H1 (cell line): ENCODE measurements around the gene KRAS. TPM values are rescaled to one million over a fixed set of nuclear protein-coding genes. Genes with fewer than 3 reads are reported as not detected.

Source experiments
- CTCF ChIA-PET: fragments of 300-600 bp; sonication (Branson Sonifier 250); formaldehyde crosslinking; loops from one replicate; lab custom pipeline; 2021; ENCODE audit not compliant: partially characterized antibody; lab: Charles Lee
- POLR2A ChIA-PET: fragments of 300-600 bp; sonication (Branson Sonifier 250); formaldehyde crosslinking; loops from one replicate; lab custom pipeline; 2021; ENCODE audit warnings: inconsistent platforms; ENCODE audit not compliant: partially characterized antibody; lab: Charles Lee
- DNase-seq, 2 experiments: peaks; one replicate each; pipeline versions ENCODE4 v3.0.0 to v3.0.0-alpha.2; 2010 to 2022; ENCODE audit warnings: low spot score in 2 of 2, low read depth in 1 of 2, mixed read lengths in 1 of 2
- FAIRE-seq: peaks from 2 replicates; lab custom pipeline; 2011; peaks lifted over from hg19 to GRCh38; lab: Jason Lieb, UNC
- H2AFZ ChIP-seq: 2 replicates; pipeline ENCODE4 v1.8.1; 2012; ENCODE audit warnings: low read length, inconsistent platforms
- H2AK5ac ChIP-seq: 2 replicates; pipeline ENCODE4 v1.6.1; 2013; ENCODE audit warnings: low read depth, low read length
- H2BK120ac ChIP-seq: replicated peaks from 2 replicates; pipeline ENCODE3; 2013; ENCODE audit warnings: low read depth, low read length, inconsistent platforms
- H2BK12ac ChIP-seq: 2 replicates; pipeline ENCODE4 v1.6.1; 2013; ENCODE audit warnings: low read depth, low read length
- H2BK15ac ChIP-seq: 2 replicates; pipeline ENCODE4 v1.6.1; 2013; ENCODE audit warnings: low read length
- H2BK20ac ChIP-seq: 2 replicates; pipeline ENCODE4 v1.6.1; 2013; ENCODE audit warnings: low read length
- H2BK5ac ChIP-seq: 2 replicates; pipeline ENCODE4 v1.6.1; 2013; ENCODE audit warnings: low read depth, low read length
- H3K14ac ChIP-seq: 2 replicates; pipeline ENCODE4 v1.6.1; 2013; ENCODE audit warnings: inconsistent platforms; ENCODE audit not compliant: insufficient read length
- H3K18ac ChIP-seq: 2 replicates; pipeline ENCODE4 v1.6.1; 2013; ENCODE audit warnings: low read length; ENCODE audit errors: extremely low read depth
- H3K23ac ChIP-seq: 2 replicates; pipeline ENCODE4 v1.6.1; 2013; ENCODE audit warnings: inconsistent platforms; ENCODE audit not compliant: insufficient read length
- H3K23me2 ChIP-seq: 2 replicates; pipeline ENCODE4 v1.6.1; 2013; ENCODE audit warnings: low read depth, low read length
- H3K27ac ChIP-seq: 2 replicates; pipeline ENCODE4 v1.6.1; 2011; ENCODE audit warnings: low read depth, low read length, inconsistent platforms
- H3K27me3 ChIP-seq, 4 experiments: replicated peaks in 1 of 4; 1 replicate in 1 of 4; 2 replicates in 3 of 4; pipeline versions ENCODE4 v1.6.1 to v1.8.1; 2011 to 2013; ENCODE audit warnings: low read length in 3 of 4, mild to moderate bottlenecking in 3 of 4, inconsistent platforms in 2 of 4, mixed read lengths in 2 of 4, moderate library complexity in 1 of 4; ENCODE audit not compliant: control insufficient read depth in 3 of 4, insufficient read depth in 3 of 4; ENCODE audit errors: extremely low read depth in 1 of 4
- H3K36me3 ChIP-seq, 4 experiments: 2 replicates each; pipeline versions ENCODE4 v1.6.1 to v1.8.1; 2011 to 2013; ENCODE audit warnings: mild to moderate bottlenecking in 4 of 4, low read length in 3 of 4, moderate library complexity in 2 of 4, control low read depth in 1 of 4, inconsistent platforms in 1 of 4; ENCODE audit not compliant: insufficient read depth in 4 of 4, control insufficient read depth in 2 of 4
- H3K4ac ChIP-seq: replicated peaks from 2 replicates; pipeline ENCODE3; 2013; ENCODE audit warnings: low read length, low read depth, mixed read lengths, inconsistent platforms; ENCODE audit not compliant: insufficient read length
- H3K4me1 ChIP-seq, 4 experiments: replicated peaks in 1 of 4; 1 replicate in 1 of 4; 2 replicates in 3 of 4; pipeline versions ENCODE4 v1.6.1 to v1.8.1; 2011 to 2013; ENCODE audit warnings: low read length in 3 of 4, inconsistent platforms in 2 of 4, mixed read lengths in 1 of 4; ENCODE audit not compliant: insufficient read depth in 4 of 4, control insufficient read depth in 3 of 4
- H3K4me2 ChIP-seq, 2 experiments: 2 replicates each; pipeline versions ENCODE4 v1.6.1 to v1.8.1; 2011 to 2013; ENCODE audit warnings: low read depth in 2 of 2, low read length in 2 of 2, control low read depth in 1 of 2, inconsistent platforms in 1 of 2, mild to moderate bottlenecking in 1 of 2; ENCODE audit not compliant: insufficient read depth in 1 of 2
- H3K4me3 ChIP-seq, 4 experiments: fragments of 200-600, 300-600 bp in 1 of 4; sonication (generic), shearing (Covaris generic), sonication (Bioruptor Twin) in 1 of 4; 2 replicates each; pipeline versions ENCODE4 v1.5.1 to v1.8.1; 2011 to 2016; ENCODE audit warnings: low read length in 4 of 4, low read depth in 3 of 4, control low read depth in 2 of 4, inconsistent platforms in 2 of 4, mild to moderate bottlenecking in 2 of 4, mixed read lengths in 1 of 4, moderate library complexity in 1 of 4; ENCODE audit not compliant: insufficient read depth in 2 of 4; ENCODE audit errors: extremely low read depth in 1 of 4
- H3K56ac ChIP-seq: replicated peaks from 2 replicates; pipeline ENCODE3; 2013; ENCODE audit warnings: low read depth, mild to moderate bottlenecking, mixed read lengths, low read length, inconsistent platforms; ENCODE audit not compliant: insufficient read length
- H3K79me1 ChIP-seq: 2 replicates; pipeline ENCODE4 v1.6.1; 2013; ENCODE audit warnings: low read depth, low read length, control low read depth
- H3K79me2 ChIP-seq, 2 experiments: 2 replicates each; pipeline versions ENCODE4 v1.6.1 to v1.8.1; 2012 to 2013; ENCODE audit warnings: low read length in 2 of 2, mild to moderate bottlenecking in 2 of 2, inconsistent platforms in 1 of 2; ENCODE audit not compliant: insufficient read depth in 2 of 2, control insufficient read depth in 1 of 2
- H3K9ac ChIP-seq, 4 experiments: replicated peaks in 1 of 4; 1 replicate in 1 of 4; 2 replicates in 3 of 4; pipeline versions ENCODE4 v1.6.1 to v1.8.1; 2011 to 2013; ENCODE audit warnings: low read depth in 3 of 4, low read length in 3 of 4, control low read depth in 2 of 4, mild to moderate bottlenecking in 2 of 4, moderate library complexity in 2 of 4, inconsistent platforms in 1 of 4; ENCODE audit errors: extremely low read depth in 1 of 4
- H3K9me3 ChIP-seq, 2 experiments: 2 replicates each; pipeline versions ENCODE4 v1.6.1 to v1.8.1; 2012 to 2013; ENCODE audit warnings: mild to moderate bottlenecking in 2 of 2, moderate library complexity in 2 of 2, control low read depth in 1 of 2, inconsistent platforms in 1 of 2, low read depth in 1 of 2, low read length in 1 of 2, mixed read lengths in 1 of 2; ENCODE audit not compliant: insufficient read depth in 2 of 2
- H4K20me1 ChIP-seq, 2 experiments: replicated peaks in 1 of 2; 2 replicates each; pipeline versions ENCODE3 to v1.8.1; 2011 to 2013; ENCODE audit warnings: inconsistent platforms in 2 of 2, low read length in 2 of 2, mild to moderate bottlenecking in 1 of 2; ENCODE audit not compliant: insufficient read depth in 2 of 2, control insufficient read depth in 1 of 2
- H4K5ac ChIP-seq: 2 replicates; pipeline ENCODE4 v1.6.1; 2013; ENCODE audit warnings: low read length, low read depth, mixed read lengths, inconsistent platforms; ENCODE audit not compliant: insufficient read length
- H4K8ac ChIP-seq: 2 replicates; pipeline ENCODE4 v1.8.0; 2013; ENCODE audit warnings: mild to moderate bottlenecking, moderate library complexity, low read length, inconsistent platforms; ENCODE audit not compliant: insufficient read depth; ENCODE audit errors: extremely low read depth
- H4K91ac ChIP-seq: replicated peaks from 2 replicates; pipeline ENCODE3; 2013; ENCODE audit warnings: low read length, mixed read lengths, inconsistent platforms; ENCODE audit not compliant: insufficient read length
- NANOG ChIP-seq: IDR thresholded peaks from 2 replicates; pipeline ENCODE4 v1.6.1; 2011; ENCODE audit warnings: low read length, low read depth, mild to moderate bottlenecking, inconsistent platforms; ENCODE audit not compliant: insufficient read depth, poor library complexity, severe bottlenecking
- RBBP5 ChIP-seq: IDR thresholded peaks from 2 replicates; pipeline ENCODE4 v1.7.1; 2012; ENCODE audit warnings: low read depth, mild to moderate bottlenecking, inconsistent platforms, low read length, moderate library complexity, borderline replicate concordance
- SIN3A ChIP-seq, 2 experiments: IDR thresholded peaks in 1 of 2; conservative IDR thresholded peaks in 1 of 2; 2 replicates each; pipeline ENCODE4 v1.6.1; 2011 to 2012; ENCODE audit warnings: low read length in 2 of 2, improper control_type of control experiment in 1 of 2, low read depth in 1 of 2, mild to moderate bottlenecking in 1 of 2
- TAF1 ChIP-seq: IDR thresholded peaks from 2 replicates; pipeline ENCODE4 v1.6.1; 2011; ENCODE audit warnings: mild to moderate bottlenecking, low read depth, low read length
- TBP ChIP-seq: IDR thresholded peaks from 2 replicates; pipeline ENCODE4 v1.6.1; 2011; ENCODE audit warnings: low read depth, low read length, improper control_type of control experiment
- YY1 ChIP-seq: IDR thresholded peaks from 2 replicates; pipeline ENCODE4 v1.6.1; 2011; ENCODE audit warnings: low read depth, mild to moderate bottlenecking, low read length
- WGBS, 2 experiments: shearing (Covaris generic) in 1 of 2; methylation state at CpG; one replicate each; pipeline versions ENCODE4 v1.1.6 to v1.1.7; 2013 to 2015; ENCODE audit warnings: low lambda C conversion rate in 2 of 2, mixed read lengths in 2 of 2, inconsistent platforms in 1 of 2, low coverage in 1 of 2, missing lambda C conversion rate in 1 of 2; ENCODE audit not compliant: insufficient replicate concordance in 2 of 2, insufficient coverage in 1 of 2, insufficient read length in 1 of 2; ENCODE audit errors: extremely low coverage in 1 of 2, missing lambda C conversion rate in 1 of 2; 5-methylcytosine and 5-hydroxymethylcytosine counted together
- polyA plus RNA-seq, 7 experiments: library from polyadenylated mRNA; depleted of rRNA in 3 of 7; stranded (reverse) in 5 of 7; unstranded in 2 of 7; fragments of >200 nt in 5 of 7; fragments of 200-250 nt in 2 of 7; gene quantifications; 1 replicate in 5 of 7; 2 replicates in 1 of 7; 4 replicates in 1 of 7; pipeline versions ENCODE4 v1.2.1 to v1.2.3, GENCODE V29; 2011 to 2013; ENCODE audit warnings: missing spikeins in 2 of 7, mixed read lengths in 2 of 7
- total RNA-seq: library from RNA; stranded (reverse); fragmentation: NEBNext Ultra II Directional; extraction: Animal tissue kit (Norgen Biotek cat#: 25700); gene quantifications from 2 replicates; pipeline ENCODE4 v1.2.1, GENCODE V29; 2021

KRAS gene
- total and polyA plus RNA-seq, 2 of the 8 experiments (the other 6 are each of a cell fraction or from before 2014, with no cell fraction given), result 24.8 to 64.6 TPM

GRCh38 chr12:25264862-25265261, 14.1 kb upstream of the KRAS start:
- Histone ChIP-seq H3K79me2 (no peaks in the 10 kb centered on the region), H3K4me2 (peak overlapping the region in 1 of 2 experiments; percentile 54; a peak in 3 of 4 replicates), H3K18ac (no peak overlapping the region), H3K14ac (no peak overlapping the region), H3K23me2 (no peaks in the 10 kb centered on the region), H3K27ac (no peak overlapping the region), H4K5ac (no peak overlapping the region), H2AK5ac (no peak overlapping the region), H2BK20ac (no peak overlapping the region), H3K4ac (no peak overlapping the region), H3K36me3 (no peaks in the 10 kb centered on the region), H4K8ac (no peak overlapping the region), H2AFZ (0 out of 2 replicates have a peak overlapping the region, but pooled peaks have one; percentile 20), H3K4me3 (no peak overlapping the region; a peak in 1 of 8 replicates), H3K27me3 (no peaks in the 10 kb centered on the region), H3K9me3 (no peaks in the 10 kb centered on the region), H2BK15ac (no peak overlapping the region), H2BK120ac (no peak overlapping the region), H2BK12ac (no peak overlapping the region), H4K91ac (no peak overlapping the region), H3K79me1 (no peaks in the 10 kb centered on the region), H3K4me1 (peaks cover 0 to 8% (median 5%) of the 10 kb centered on the region in 4 experiments; a peak in 4 of 7 replicates), H3K23ac (no peak overlapping the region), H4K20me1 (no peaks in the 10 kb centered on the region), H3K9ac (no peak overlapping the region), H3K56ac (no peak overlapping the region), H2BK5ac (no peak overlapping the region)
- WGBS, 2 experiments, result 64% methylated on average over 1 of the region's 1 CpG; no CpG with 5 or more reads in 1 of the 2 experiments
- POLR2A ChIA-PET, result no interaction called here
- CTCF ChIA-PET, result no interaction called here
- FAIRE-seq (no peak), DNase-seq (no peak)
- TF ChIP-seq TBP, result no peak
- no peak for TF ChIP-seq SIN3A (conservative IDR thresholded peaks at IDR 0.05 in 1 of 2, IDR thresholded peaks at IDR 0.05 in 1 of 2; ENCODE audit: low read depth in 1 of 2, low read length in 2 of 2)
- no peak for TF ChIP-seq YY1
- no peak for TF ChIP-seq NANOG
- TF ChIP-seq TAF1, result no peak
- no peak for TF ChIP-seq RBBP5
